ENCODE results near the gene DCTN4. TPM values are rescaled to one million over a fixed set of nuclear protein-coding genes. Genes with fewer than 3 reads are reported as not detected.
A peak's percentile ranks its signal among the peaks of the same experiment; 100 is the strongest.
"Not testable (repeated sequence)": the region's sequence is repeated elsewhere in the genome, so short reads cannot be mapped to it uniquely, and the experiment has no call there.

Gene DCTN4
- polyA plus RNA-seq = 10 to 100 TPM; 15.7 to 46.6 (median 19.9) TPM
- long read RNA-seq, donor 1, full-length matches to known transcripts = 8 of 8 reads
- long read RNA-seq, donor 1, partial matches to known transcripts = 0 of 8 reads
- long read RNA-seq, donor 1, other reads (novel, unspliced or antisense) = 0 of 8 reads
- long read RNA-seq, donor 2, full-length matches to known transcripts = 2 of 2 reads
- long read RNA-seq, donor 2, partial matches to known transcripts = 0 of 2 reads
- long read RNA-seq, donor 2, other reads (novel, unspliced or antisense) = 0 of 2 reads
- long read RNA-seq, donor 3, full-length matches to known transcripts = 6 of 13 reads
- long read RNA-seq, donor 3, partial matches to known transcripts = 7 of 13 reads
- long read RNA-seq, donor 3, other reads (novel, unspliced or antisense) = 0 of 13 reads
- long read RNA-seq, donor 4 = 0 reads
- long read RNA-seq, donor 5, full-length matches to known transcripts = 1 of 1 reads
- long read RNA-seq, donor 5, partial matches to known transcripts = 0 of 1 reads
- long read RNA-seq, donor 5, other reads (novel, unspliced or antisense) = 0 of 1 reads
- long read RNA-seq, donor 6, full-length matches to known transcripts = 10 of 10 reads
- long read RNA-seq, donor 6, partial matches to known transcripts = 0 of 10 reads
- long read RNA-seq, donor 6, other reads (novel, unspliced or antisense) = 0 of 10 reads
- long read RNA-seq, donor 7, full-length matches to known transcripts = 5 of 5 reads
- long read RNA-seq, donor 7, partial matches to known transcripts = 0 of 5 reads
- long read RNA-seq, donor 7, other reads (novel, unspliced or antisense) = 0 of 5 reads
- long read RNA-seq, donor 8, full-length matches to known transcripts = 1 of 1 reads
- long read RNA-seq, donor 8, partial matches to known transcripts = 0 of 1 reads
- long read RNA-seq, donor 8, other reads (novel, unspliced or antisense) = 0 of 1 reads
- long read RNA-seq, donor 9, full-length matches to known transcripts = 3 of 3 reads
- long read RNA-seq, donor 9, partial matches to known transcripts = 0 of 3 reads
- long read RNA-seq, donor 9, other reads (novel, unspliced or antisense) = 0 of 3 reads
- long read RNA-seq, donor 10, full-length matches to known transcripts = 4 of 4 reads
- long read RNA-seq, donor 10, partial matches to known transcripts = 0 of 4 reads
- long read RNA-seq, donor 10, other reads (novel, unspliced or antisense) = 0 of 4 reads

DNA sequence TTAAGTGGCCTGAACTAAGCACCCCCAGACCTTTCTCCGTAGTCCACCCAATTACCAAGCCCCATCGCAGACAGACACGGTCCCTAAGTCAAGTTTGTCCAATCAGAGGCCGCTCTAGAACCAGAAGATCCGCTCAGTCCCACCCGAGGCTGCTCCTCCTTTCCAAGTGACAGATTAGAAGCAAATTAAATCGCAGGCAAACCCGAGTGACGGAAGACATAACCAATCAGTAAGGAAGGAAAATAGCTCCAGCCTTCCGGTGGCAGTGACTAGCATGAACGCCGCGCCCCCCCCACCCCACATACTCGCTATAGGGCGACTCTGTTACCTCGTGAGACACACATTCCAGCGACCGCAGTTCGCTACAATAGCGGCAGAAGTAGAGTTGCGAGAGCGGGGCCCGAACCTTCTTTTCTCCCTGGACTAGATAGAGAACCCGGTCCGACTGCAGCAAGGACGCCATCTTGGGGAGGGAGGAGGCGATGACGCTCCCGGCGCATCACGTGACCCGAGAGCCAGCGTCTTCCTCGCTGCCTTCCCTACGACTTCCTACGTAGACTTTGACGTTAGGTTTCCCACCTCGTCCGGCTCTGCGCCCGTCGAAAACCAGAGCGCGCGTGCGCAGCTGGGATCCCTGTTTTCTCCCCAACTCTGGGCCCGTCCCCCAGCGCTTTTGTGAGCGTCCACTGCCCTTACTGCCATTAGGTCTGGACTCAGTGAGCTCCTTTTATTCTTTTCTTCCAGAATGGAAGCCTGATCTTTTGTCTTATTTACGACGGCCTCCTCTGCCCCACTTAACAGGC lies at the start of gene DCTN4:
DCTN4 (minus strand) TSS at position 487 of the 803 bp plus-strand sequence; CDS start at position 463, 24 bp downstream.
- no peaks in the 10 kb centered on the region for H3K9me3 ChIP-seq (ENCODE audit: control insufficient read depth in 2 of 2, insufficient read depth in 1 of 2, low read depth in 1 of 2, low read length in 1 of 2)
- H3K4me3 ChIP-seq (ENCODE audit: low read depth in 1 of 3, low read length in 3 of 3) = peak within 1 kb of the TSS; percentile 45 to 81 (median 81)
- 1 to 2% (median 1%) methylated on average over 48 to 51 of the region's 51 CpGs for WGBS, 3 donors
- FAIRE-seq (no peak), DNase-seq (peak; percentile 99 to 100)
- peak within 1 kb of the TSS; percentile 84 to 95 (median 93) for H3K27ac ChIP-seq (ENCODE audit: low read depth in 1 of 3, low read length in 2 of 3)
- peaks cover 0 to 23% (median 7%) of the 10 kb centered on the region in 3 donors for H3K4me1 ChIP-seq (ENCODE audit: control insufficient read depth in 3 of 3, insufficient read depth in 2 of 3, low read depth in 1 of 3, low read length in 2 of 3)
- H3K36me3 ChIP-seq (ENCODE audit: control insufficient read depth in 3 of 3, insufficient read depth in 2 of 3, low read depth in 1 of 3, low read length in 3 of 3) = peaks cover 0 to 9% (median 6%) of the 10 kb centered on the region in 3 donors
- H3K27me3 ChIP-seq (ENCODE audit: control insufficient read depth in 3 of 3, insufficient read depth in 3 of 3, low read length in 3 of 3) = no peaks in the 10 kb centered on the region

DNA sequence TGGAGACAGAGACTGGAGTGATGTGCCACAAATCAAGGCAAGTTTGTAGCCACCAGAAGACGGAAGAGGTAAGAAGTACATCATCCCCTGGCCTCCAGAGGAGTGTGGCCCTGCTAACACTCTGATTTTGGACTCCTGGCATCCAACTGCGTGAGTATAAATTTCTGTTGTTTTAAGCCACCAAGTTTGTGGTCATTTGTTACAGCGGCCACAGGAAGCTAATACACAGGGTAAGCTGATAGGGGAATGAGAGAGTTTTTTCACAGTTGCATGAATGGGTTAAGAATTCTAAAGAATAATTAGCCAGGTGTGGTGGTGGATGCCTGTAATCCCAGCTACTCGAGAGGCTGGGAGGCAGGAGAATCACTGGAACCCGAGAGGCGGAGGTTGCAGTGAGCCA lies 45.6 kb upstream of the DCTN4 start:
- peaks cover 0 to 5% of the 10 kb centered on the region in 2 donors for H3K9me3 ChIP-seq (ENCODE audit: control insufficient read depth in 2 of 2, insufficient read depth in 1 of 2, low read depth in 1 of 2, low read length in 1 of 2)
- no peak for FAIRE-seq
- H3K27me3 ChIP-seq (ENCODE audit: control insufficient read depth in 3 of 3, insufficient read depth in 3 of 3, low read length in 3 of 3) = no peaks in the 10 kb centered on the region
- H3K4me1 ChIP-seq (ENCODE audit: control insufficient read depth in 3 of 3, insufficient read depth in 2 of 3, low read depth in 1 of 3, low read length in 2 of 3) = peaks cover 0 to 7% (median 0%) of the 10 kb centered on the region in 3 donors
- no peak overlapping the region for H3K4me3 ChIP-seq (ENCODE audit: low read depth in 1 of 3, low read length in 3 of 3)
- no peak overlapping the region for H3K27ac ChIP-seq (ENCODE audit: low read depth in 1 of 3, low read length in 2 of 3)
- H3K36me3 ChIP-seq (ENCODE audit: control insufficient read depth in 3 of 3, insufficient read depth in 2 of 3, low read depth in 1 of 3, low read length in 3 of 3) = no peaks in the 10 kb centered on the region
- no peak for DNase-seq
- 83 to 94% (median 91%) methylated on average over 6 of the region's 6 CpGs for WGBS, 3 donors

DNA sequence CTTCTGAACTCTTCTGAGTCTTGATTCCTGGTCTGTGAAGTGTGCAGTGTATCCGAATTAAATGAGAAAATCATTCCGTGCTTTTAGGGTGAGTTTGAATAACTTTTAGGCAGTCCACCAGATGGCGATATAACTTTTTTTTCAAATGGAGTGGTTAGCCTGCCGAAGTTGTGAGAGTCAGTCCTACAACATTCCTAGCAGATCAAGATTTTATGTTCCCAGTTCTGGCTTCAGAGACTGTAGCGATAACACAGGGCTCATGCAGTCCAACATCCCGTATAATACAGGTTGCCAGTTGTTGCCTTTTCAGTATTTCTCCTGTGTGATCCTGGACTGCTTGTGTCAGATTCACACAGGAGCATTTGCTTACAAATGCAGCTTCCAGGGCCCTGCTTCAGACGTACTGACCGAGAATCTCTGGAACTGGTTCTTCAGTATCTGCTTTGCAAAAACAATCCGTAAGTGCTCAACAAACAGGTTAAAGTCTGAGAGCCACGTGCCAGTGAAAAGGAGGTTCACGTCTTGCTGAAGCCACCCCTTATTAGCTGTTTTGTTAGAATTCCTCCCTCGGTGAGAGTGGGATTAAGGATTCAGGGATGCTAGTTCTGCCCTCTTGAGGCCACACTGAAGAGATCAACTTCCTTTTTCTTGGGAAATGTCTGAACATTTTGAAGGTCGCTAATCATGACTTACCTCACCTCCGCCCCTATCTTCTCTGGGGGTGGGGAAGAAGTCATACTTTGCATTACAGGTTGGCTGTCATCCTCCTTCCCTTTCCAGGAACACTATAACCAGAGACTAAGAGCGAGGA lies 42.5 kb upstream of the DCTN4 start:
- Histone ChIP-seq H3K27me3 (ENCODE audit: control insufficient read depth in 3 of 3, insufficient read depth in 3 of 3, low read length in 3 of 3) (no peaks in the 10 kb centered on the region), H3K27ac (ENCODE audit: low read depth in 1 of 3, low read length in 2 of 3) (peak overlapping the region in 2 of 3 donors; percentile 23 to 74), H3K4me3 (ENCODE audit: low read depth in 1 of 3, low read length in 3 of 3) (peak overlapping the region in 1 of 3 donors; percentile 50), H3K4me1 (ENCODE audit: control insufficient read depth in 3 of 3, insufficient read depth in 2 of 3, low read depth in 1 of 3, low read length in 2 of 3) (peaks cover 0 to 7% (median 0%) of the 10 kb centered on the region in 3 donors), H3K9me3 (ENCODE audit: control insufficient read depth in 2 of 2, insufficient read depth in 1 of 2, low read depth in 1 of 2, low read length in 1 of 2) (peaks cover 0 to 3% of the 10 kb centered on the region in 2 donors), H3K36me3 (ENCODE audit: control insufficient read depth in 3 of 3, insufficient read depth in 2 of 3, low read depth in 1 of 3, low read length in 3 of 3) (peaks cover 0 to 2% (median 0%) of the 10 kb centered on the region in 3 donors)
- DNase-seq (peak; percentile 51 to 92), FAIRE-seq (no peak)
- 9 to 15% (median 10%) methylated on average over 15 of the region's 15 CpGs for WGBS, 3 donors

DNA sequence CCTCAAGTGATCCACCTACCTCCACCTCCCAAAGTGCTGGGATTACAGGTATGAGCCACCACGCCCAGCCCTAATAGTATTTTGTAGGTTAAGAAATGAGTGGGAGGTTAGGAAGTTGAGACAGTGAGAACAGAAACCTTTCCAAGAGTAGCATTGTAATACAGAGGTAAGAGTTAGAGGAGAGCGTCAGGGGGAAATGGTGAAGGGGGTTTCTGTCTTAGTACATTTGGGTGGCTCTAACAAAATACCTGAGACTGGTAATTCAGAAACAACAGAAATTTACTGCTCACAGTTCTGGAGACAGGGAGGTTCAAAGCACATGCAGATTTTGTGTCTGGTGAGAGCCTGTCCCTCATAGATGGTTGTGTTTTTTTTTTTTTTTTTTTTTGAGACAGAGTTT lies 38.6 kb upstream of the DCTN4 start:
- no peaks in the 10 kb centered on the region for H3K9me3 ChIP-seq (ENCODE audit: control insufficient read depth in 2 of 2, insufficient read depth in 1 of 2, low read depth in 1 of 2, low read length in 1 of 2)
- WGBS, 3 donors = 91 to 97% (median 92%) methylated on average over 2 of the region's 2 CpGs
- no peak for FAIRE-seq
- H3K27ac ChIP-seq (ENCODE audit: low read depth in 1 of 3, low read length in 2 of 3) = no peak overlapping the region
- no peaks in the 10 kb centered on the region for H3K27me3 ChIP-seq (ENCODE audit: control insufficient read depth in 3 of 3, insufficient read depth in 3 of 3, low read length in 3 of 3)
- H3K4me3 ChIP-seq (ENCODE audit: low read depth in 1 of 3, low read length in 3 of 3) = no peak overlapping the region
- H3K36me3 ChIP-seq (ENCODE audit: control insufficient read depth in 3 of 3, insufficient read depth in 2 of 3, low read depth in 1 of 3, low read length in 3 of 3) = peaks cover 0 to 12% (median 3%) of the 10 kb centered on the region in 3 donors
- H3K4me1 ChIP-seq (ENCODE audit: control insufficient read depth in 3 of 3, insufficient read depth in 2 of 3, low read depth in 1 of 3, low read length in 2 of 3) = peaks cover 0 to 7% (median 0%) of the 10 kb centered on the region in 3 donors
- DNase-seq = no peak

DNA sequence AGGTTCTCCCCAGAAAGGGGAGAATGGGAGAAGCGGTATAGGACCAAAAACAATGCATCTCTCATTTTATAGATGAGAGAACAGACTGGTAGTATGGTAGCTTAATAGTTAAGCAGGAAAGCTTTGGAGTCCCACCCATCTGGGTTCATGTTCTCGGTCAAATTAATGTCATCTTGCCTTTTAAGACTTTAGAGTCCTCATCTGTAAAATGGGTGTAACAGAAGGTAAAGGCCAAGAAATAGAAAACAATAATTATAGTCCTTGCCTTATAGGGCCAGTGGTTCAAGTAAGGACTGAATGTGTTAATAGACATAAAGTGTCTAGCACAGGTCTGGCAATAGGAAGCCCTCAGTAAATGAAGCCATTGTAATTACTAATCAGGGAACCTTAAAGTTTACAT lies 36.1 kb upstream of the DCTN4 start:
- FAIRE-seq (no peak), DNase-seq (no peak)
- peaks cover 0 to 8% (median 0%) of the 10 kb centered on the region in 3 donors for H3K4me1 ChIP-seq (ENCODE audit: control insufficient read depth in 3 of 3, insufficient read depth in 2 of 3, low read depth in 1 of 3, low read length in 2 of 3)
- no peak overlapping the region for H3K4me3 ChIP-seq (ENCODE audit: low read depth in 1 of 3, low read length in 3 of 3)
- H3K9me3 ChIP-seq (ENCODE audit: control insufficient read depth in 2 of 2, insufficient read depth in 1 of 2, low read depth in 1 of 2, low read length in 1 of 2) = no peaks in the 10 kb centered on the region
- 83 to 94% (median 90%) methylated on average over 2 of the region's 2 CpGs for WGBS, 3 donors
- no peaks in the 10 kb centered on the region for H3K27me3 ChIP-seq (ENCODE audit: control insufficient read depth in 3 of 3, insufficient read depth in 3 of 3, low read length in 3 of 3)
- peaks cover 0 to 12% (median 3%) of the 10 kb centered on the region in 3 donors for H3K36me3 ChIP-seq (ENCODE audit: control insufficient read depth in 3 of 3, insufficient read depth in 2 of 3, low read depth in 1 of 3, low read length in 3 of 3)
- H3K27ac ChIP-seq (ENCODE audit: low read depth in 1 of 3, low read length in 2 of 3) = no peak overlapping the region

DNA sequence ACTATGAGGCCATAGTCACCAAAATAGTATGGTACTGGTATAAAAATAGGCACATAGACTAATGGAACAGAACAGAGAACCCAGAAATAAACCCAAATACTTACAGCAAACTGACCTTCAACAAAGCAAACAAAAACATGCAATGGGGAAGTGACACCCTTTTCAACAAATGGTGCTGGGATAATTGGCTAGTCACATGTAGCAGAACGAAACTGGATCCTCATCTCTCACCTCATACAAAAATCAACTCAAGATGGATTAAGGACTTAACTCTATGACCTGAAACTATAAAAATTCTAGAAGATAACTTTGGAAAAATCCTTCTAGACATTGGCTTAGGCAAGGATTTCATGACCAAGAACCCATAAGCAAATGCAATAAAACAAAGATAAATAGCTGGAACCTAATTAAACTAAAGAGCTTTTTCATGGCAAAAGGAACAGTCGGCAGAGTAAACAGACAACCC lies 34.6 kb upstream of the DCTN4 start:
- H3K4me1 ChIP-seq (ENCODE audit: control insufficient read depth in 3 of 3, insufficient read depth in 2 of 3, low read depth in 1 of 3, low read length in 2 of 3) = peaks cover 0 to 15% (median 8%) of the 10 kb centered on the region in 3 donors
- not testable (repeated sequence) for H3K27me3 ChIP-seq (ENCODE audit: control insufficient read depth in 3 of 3, insufficient read depth in 3 of 3, low read length in 3 of 3); H3K27ac ChIP-seq (ENCODE audit: low read depth in 1 of 3, low read length in 2 of 3); FAIRE-seq; H3K9me3 ChIP-seq (ENCODE audit: control insufficient read depth in 2 of 2, insufficient read depth in 1 of 2, low read depth in 1 of 2, low read length in 1 of 2); H3K4me3 ChIP-seq (ENCODE audit: low read depth in 1 of 3, low read length in 3 of 3); DNase-seq
- H3K36me3 ChIP-seq (ENCODE audit: control insufficient read depth in 3 of 3, insufficient read depth in 2 of 3, low read depth in 1 of 3, low read length in 3 of 3) = peaks cover 0 to 12% (median 3%) of the 10 kb centered on the region in 3 donors
- WGBS, 3 donors = 85 to 91% (median 89%) methylated on average over 2 of the region's 2 CpGs

DNA sequence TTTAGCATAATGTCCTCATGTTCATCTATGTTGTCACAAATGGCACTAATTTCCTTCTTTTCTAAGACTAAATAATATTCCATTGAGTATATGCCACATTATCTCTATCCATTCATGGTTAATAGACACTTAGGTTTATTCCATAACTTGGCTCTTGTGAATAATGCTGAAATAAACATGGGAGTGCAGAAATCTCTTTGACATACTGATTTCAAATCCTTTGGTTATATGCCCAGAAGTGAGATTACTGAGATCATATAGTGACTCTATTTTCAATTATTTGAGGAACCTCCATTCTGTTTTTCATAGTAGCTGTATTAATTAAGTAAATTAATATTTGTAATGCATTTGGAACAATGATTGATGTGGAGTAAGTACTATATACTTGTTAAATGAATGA lies 32.7 kb upstream of the DCTN4 start:
- no peak for FAIRE-seq
- H3K27ac ChIP-seq (ENCODE audit: low read depth in 1 of 3, low read length in 2 of 3) = no peak overlapping the region

More for the DNA sequence above, 32.7 kb upstream of the DCTN4 start:
- Histone ChIP-seq H3K4me1 (ENCODE audit: control insufficient read depth in 3 of 3, insufficient read depth in 2 of 3, low read depth in 1 of 3, low read length in 2 of 3) (peaks cover 4 to 15% (median 10%) of the 10 kb centered on the region in 3 donors), H3K9me3 (ENCODE audit: control insufficient read depth in 2 of 2, insufficient read depth in 1 of 2, low read depth in 1 of 2, low read length in 1 of 2) (no peaks in the 10 kb centered on the region), H3K27me3 (ENCODE audit: control insufficient read depth in 3 of 3, insufficient read depth in 3 of 3, low read length in 3 of 3) (no peaks in the 10 kb centered on the region), H3K4me3 (ENCODE audit: low read depth in 1 of 3, low read length in 3 of 3) (no peak overlapping the region), H3K36me3 (ENCODE audit: control insufficient read depth in 3 of 3, insufficient read depth in 2 of 3, low read depth in 1 of 3, low read length in 3 of 3) (peaks cover 0 to 10% (median 3%) of the 10 kb centered on the region in 3 donors)
- no peak for DNase-seq
